PC-3 (cell line): ENCODE measurements around the gene SUSD4.

ENCODE experiments used
- CTCF ChIP-seq: fragments of 300-600 bp; sonication (generic); conservative IDR thresholded peaks from 2 replicates; pipeline ENCODE4 v1.5.1; 2017; ENCODE audit warnings: antibody characterized with exemption, low read depth, mild to moderate bottlenecking, low read length
- EZH2 ChIP-seq: fragments of 300-600 bp; sonication (generic); IDR thresholded peaks from one replicate; pipeline ENCODE4 v1.6.1; 2017; ENCODE audit warnings: antibody characterized with exemption, mild to moderate bottlenecking, low read length; ENCODE audit not compliant: unreplicated experiment

GRCh38 chr1:223208164-223209076 is 155.6 kb downstream of the SUSD4 start:
- TF ChIP-seq CTCF (no peak), EZH2 (no peak)
